SK-N-SH (cell line): Measurements from ENCODE around the gene JAZF1. TPM values are rescaled to one million over a fixed set of nuclear protein-coding genes. Genes with fewer than 3 reads are reported as not detected.

Experiments
- CTCF ChIA-PET: fragments of 300-600, 350-600 bp; formaldehyde crosslinking; extraction: SDS; loops from one replicate; lab custom pipeline; 2021; lab: Yijun Ruan, JAX
- POLR2A ChIA-PET: fragments of 350-600 bp; sonication (Branson Sonifier 250); formaldehyde crosslinking; extraction: SDS; loops from one replicate; lab custom pipeline; 2020; ENCODE audit warnings: antibody characterized with exemption, inconsistent platforms; lab: Yijun Ruan, JAX
- DNase-seq: peaks from one replicate; pipeline ENCODE4 v3.0.0; 2012
- H2AFZ ChIP-seq: fragments of 200-600 bp; sonication (generic); 2 replicates; pipeline ENCODE4 v1.8.1; 2016; ENCODE audit warnings: antibody characterized with exemption, mild to moderate bottlenecking, low read depth
- H3F3A ChIP-seq: fragments of 200-600 bp; sonication (generic); replicated peaks from 2 replicates; pipeline ENCODE3; 2016; ENCODE audit warnings: antibody characterized with exemption, mild to moderate bottlenecking; ENCODE audit not compliant: insufficient read depth
- H3K27ac ChIP-seq, 2 experiments: fragments of 200-500 bp in 1 of 2; fragments of 200-600 bp in 1 of 2; sonication (Bioruptor generic) in 1 of 2; sonication (generic), shearing (Covaris generic) in 1 of 2; 2 replicates each; pipeline versions ENCODE4 v1.5.1 to v1.6.1; 2014 to 2016; ENCODE audit warnings: low read depth in 2 of 2, inconsistent platforms in 1 of 2, low read length in 1 of 2, mild to moderate bottlenecking in 1 of 2, mixed read lengths in 1 of 2
- H3K27me3 ChIP-seq: fragments of 200-600 bp; sonication (generic), shearing (Covaris generic); 2 replicates; pipeline ENCODE4 v1.6.1; 2016; ENCODE audit warnings: mixed run types; ENCODE audit not compliant: insufficient read depth
- H3K36me3 ChIP-seq, 2 experiments: fragments of 200-500 bp in 1 of 2; fragments of 200-600 bp in 1 of 2; sonication (Bioruptor generic) in 1 of 2; sonication (generic) in 1 of 2; replicated peaks in 1 of 2; 2 replicates each; pipeline versions ENCODE3 to v1.5.1; 2014 to 2016; ENCODE audit warnings: low read length in 1 of 2, mild to moderate bottlenecking in 1 of 2; ENCODE audit not compliant: insufficient read depth in 2 of 2, control insufficient read depth in 1 of 2
- H3K4me1 ChIP-seq, 2 experiments: fragments of 200-500 bp in 1 of 2; fragments of 200-600 bp in 1 of 2; sonication (Bioruptor generic) in 1 of 2; sonication (generic), shearing (Covaris generic) in 1 of 2; 2 replicates each; pipeline versions ENCODE4 v1.5.1 to v1.6.1; 2014 to 2016; ENCODE audit warnings: low read depth in 1 of 2, low read length in 1 of 2, mixed run types in 1 of 2; ENCODE audit not compliant: insufficient read depth in 2 of 2, control insufficient read depth in 1 of 2
- H3K4me2 ChIP-seq: fragments of 200-600 bp; sonication (generic), shearing (Covaris generic); 2 replicates; pipeline ENCODE4 v1.6.1; 2017; ENCODE audit warnings: mixed run types
- H3K4me3 ChIP-seq, 2 experiments: fragments of 200-500 bp in 1 of 2; fragments of 200-600 bp in 1 of 2; sonication (Bioruptor generic) in 1 of 2; sonication (generic), shearing (Covaris generic) in 1 of 2; 2 replicates each; pipeline versions ENCODE4 v1.5.1 to v1.8.1; 2014 to 2016; ENCODE audit warnings: low read depth in 2 of 2, inconsistent platforms in 1 of 2, low read length in 1 of 2, mild to moderate bottlenecking in 1 of 2, mixed read lengths in 1 of 2, moderate library complexity in 1 of 2
- H3K79me2 ChIP-seq: fragments of 200-600 bp; sonication (generic); 2 replicates; pipeline ENCODE4 v1.8.1; 2017; ENCODE audit warnings: mild to moderate bottlenecking; ENCODE audit not compliant: insufficient read depth
- H3K9ac ChIP-seq: fragments of 200-600 bp; sonication (generic); 2 replicates; pipeline ENCODE4 v1.6.1; 2017; ENCODE audit warnings: mixed run types
- H3K9me2 ChIP-seq: fragments of 200-600 bp; sonication (generic); 2 replicates; pipeline ENCODE4 v1.6.1; 2017; ENCODE audit warnings: mixed run types
- H3K9me3 ChIP-seq: fragments of 200-600 bp; sonication (generic); 2 replicates; pipeline ENCODE4 v1.6.1; 2017; ENCODE audit warnings: mixed run types, mild to moderate bottlenecking, moderate library complexity
- H4K20me1 ChIP-seq: fragments of 200-600 bp; sonication (generic); 2 replicates; pipeline ENCODE4 v1.6.1; 2017; ENCODE audit warnings: mild to moderate bottlenecking, mixed run types; ENCODE audit not compliant: insufficient read depth
- CHD2 ChIP-seq: fragments of 150-350 bp; IDR thresholded peaks from 2 replicates; pipeline ENCODE4 v1.6.1; 2018; ENCODE audit warnings: low read length; ENCODE audit not compliant: partially characterized antibody
- CTCF ChIP-seq: fragments of 200-600 bp; sonication (generic); IDR thresholded peaks from 2 replicates; pipeline ENCODE4 v1.6.1; 2017; ENCODE audit warnings: antibody characterized with exemption, mild to moderate bottlenecking, moderate library complexity
- ELF1 ChIP-seq: IDR thresholded peaks from 2 replicates; pipeline ENCODE4 v1.4.0; 2012
- EP300 ChIP-seq, 2 experiments: IDR thresholded peaks; 2 replicates each; pipeline versions ENCODE4 v1.4.0 to v1.6.1; 2012; ENCODE audit warnings: borderline replicate concordance in 1 of 2, low read depth in 1 of 2, low read length in 1 of 2
- EZH2phosphoT487 ChIP-seq: fragments of 200-600 bp; sonication (generic); IDR thresholded peaks from 2 replicates; pipeline ENCODE4 v1.6.1; 2017; ENCODE audit warnings: low read depth, mixed run types, mild to moderate bottlenecking, antibody characterized with exemption, moderate library complexity, borderline replicate concordance
- FOSL2 ChIP-seq: IDR thresholded peaks from 2 replicates; pipeline ENCODE4 v1.4.0; 2012; ENCODE audit warnings: low read depth, mild to moderate bottlenecking, moderate library complexity, borderline replicate concordance
- FOXM1 ChIP-seq: IDR thresholded peaks from 2 replicates; pipeline ENCODE4 v1.4.0; 2012; ENCODE audit warnings: low read depth, mild to moderate bottlenecking
- GABPA ChIP-seq: IDR thresholded peaks from 2 replicates; pipeline ENCODE4 v1.4.0; 2012; ENCODE audit warnings: low read depth, mild to moderate bottlenecking
- GATA2 ChIP-seq: sonication (generic); formaldehyde crosslinking; IDR thresholded peaks from 2 replicates; pipeline ENCODE4 v1.5.0; 2020; ENCODE audit warnings: mild to moderate bottlenecking, missing genetic modification reagents
- MAX ChIP-seq: IDR thresholded peaks from 2 replicates; pipeline ENCODE4 v1.4.0; 2012; ENCODE audit warnings: low read depth
- NFIC ChIP-seq: IDR thresholded peaks from 2 replicates; pipeline ENCODE4 v1.4.0; 2012; ENCODE audit warnings: borderline replicate concordance
- NRF1 ChIP-seq: IDR thresholded peaks from 2 replicates; pipeline ENCODE4 v1.6.1; 2012; ENCODE audit warnings: low read depth, mild to moderate bottlenecking, low read length
- RAD21 ChIP-seq: IDR thresholded peaks from 2 replicates; pipeline ENCODE4 v1.6.1; 2012; ENCODE audit warnings: mild to moderate bottlenecking, low read length
- RCOR1 ChIP-seq: fragments of 150-350 bp; IDR thresholded peaks from 2 replicates; pipeline ENCODE4 v1.6.1; 2017; ENCODE audit warnings: antibody characterized with exemption, low read length
- RFX5 ChIP-seq: IDR thresholded peaks from 2 replicates; pipeline ENCODE4 v1.6.1; 2012; ENCODE audit warnings: mild to moderate bottlenecking, improper control_type of control experiment, low read length
- RXRA ChIP-seq: IDR thresholded peaks from 2 replicates; pipeline ENCODE4 v1.4.0; 2012; ENCODE audit warnings: low read depth, mild to moderate bottlenecking, borderline replicate concordance
- SMC3 ChIP-seq: IDR thresholded peaks from 2 replicates; pipeline ENCODE4 v1.6.1; 2012; ENCODE audit warnings: low read depth, low read length, improper control_type of control experiment
- TAF1 ChIP-seq: IDR thresholded peaks from 2 replicates; pipeline ENCODE4 v1.6.1; 2012; ENCODE audit warnings: low read depth, mild to moderate bottlenecking, low read length, moderate library complexity, borderline replicate concordance
- ZBTB33 ChIP-seq: IDR thresholded peaks from 2 replicates; pipeline ENCODE4 v1.4.0; 2012; ENCODE audit warnings: low read depth, borderline replicate concordance
- WGBS: methylation state at CpG from one replicate; pipeline ENCODE4 v1.1.6; 2017; ENCODE audit warnings: low lambda C conversion rate; 5-methylcytosine and 5-hydroxymethylcytosine counted together
- polyA plus RNA-seq, 3 experiments: library from polyadenylated mRNA; depleted of rRNA; stranded (reverse); fragments of >200 nt; gene quantifications; 2 replicates each; pipeline ENCODE4 v1.2.3, GENCODE V29; 2012
- TF ChIP-seq, protein P1 (sequence below): fragments of 150-350 bp; IDR thresholded peaks from 2 replicates; pipeline ENCODE4 v1.6.1; 2017; ENCODE audit warnings: antibody characterized with exemption, low read length, low read depth, borderline replicate concordance

Gene JAZF1
- polyA plus RNA-seq, 1 of the 3 experiments (the other 2 are of a cell fraction) = 1.7 TPM

DNA sequence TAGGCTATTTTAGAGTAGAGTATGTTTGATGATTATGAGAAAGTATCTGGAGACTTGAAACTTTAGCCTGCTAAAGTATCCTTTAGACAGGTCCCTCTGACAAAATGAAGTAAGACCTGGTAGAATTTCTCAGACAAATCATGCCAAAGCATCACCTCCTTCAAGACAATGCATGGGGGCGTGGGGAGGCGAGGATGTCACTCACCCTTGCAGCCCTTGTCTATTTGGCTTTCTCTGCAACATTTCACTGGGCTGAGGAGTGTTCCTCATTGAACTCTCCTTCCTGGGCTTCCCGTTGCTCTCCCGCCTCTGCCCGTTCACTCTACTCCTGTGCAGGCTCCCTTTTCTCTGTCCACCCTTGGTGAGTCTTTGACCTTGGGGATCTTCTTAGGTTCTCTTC is 98.5 kb downstream of the JAZF1 start:
- Histone ChIP-seq H3K27me3 (no peaks in the 10 kb centered on the region), H3K4me2 (no peak overlapping the region), H3K27ac (no peak overlapping the region), H3K4me1 (peaks cover 7 to 19% of the 10 kb centered on the region in 2 experiments; a peak in 3 of 4 replicates), H3K9me2 (no peaks in the 10 kb centered on the region), H3K79me2 (no peaks in the 10 kb centered on the region), H2AFZ (no peak overlapping the region), H3K9ac (no peak overlapping the region), H3K4me3 (no peak overlapping the region), H3K9me3 (no peaks in the 10 kb centered on the region), H3F3A (peaks cover 9% of the 10 kb centered on the region), H4K20me1 (no peaks in the 10 kb centered on the region), H3K36me3 (no peaks in the 10 kb centered on the region)
- ChIA-PET POLR2A (no interaction called here), CTCF (interaction anchor here (4.2 to 31.3 kb wide), 4 partner anchors 12 to 20 kb away, joined by 33 to 828 read pairs (median 345); no protein-coding TSS in a partner anchor)
- WGBS = 97% methylated on average over 5 of the region's 5 CpGs
- DNase-seq = no peak
- no peak for TF ChIP-seq ZBTB33
- no peak for TF ChIP-seq CHD2
- no peak for TF ChIP-seq GATA2 (CRISPR knock-in tag)
- TF ChIP-seq RXRA = no peak
- TF ChIP-seq RAD21 = no peak
- no peak for TF ChIP-seq FOXM1
- no peak for TF ChIP-seq GABPA
- TF ChIP-seq, protein P1, sequence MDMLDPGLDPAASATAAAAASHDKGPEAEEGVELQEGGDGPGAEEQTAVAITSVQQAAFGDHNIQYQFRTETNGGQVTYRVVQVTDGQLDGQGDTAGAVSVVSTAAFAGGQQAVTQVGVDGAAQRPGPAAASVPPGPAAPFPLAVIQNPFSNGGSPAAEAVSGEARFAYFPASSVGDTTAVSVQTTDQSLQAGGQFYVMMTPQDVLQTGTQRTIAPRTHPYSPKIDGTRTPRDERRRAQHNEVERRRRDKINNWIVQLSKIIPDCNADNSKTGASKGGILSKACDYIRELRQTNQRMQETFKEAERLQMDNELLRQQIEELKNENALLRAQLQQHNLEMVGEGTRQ = no peak
- TF ChIP-seq SMC3 = no peak
- TF ChIP-seq MAX = no peak
- no peak for TF ChIP-seq RCOR1
- no peak for TF ChIP-seq CTCF
- TF ChIP-seq NRF1 = no peak
- TF ChIP-seq RFX5 = no peak
- no peak for TF ChIP-seq FOSL2
- TF ChIP-seq NFIC = no peak
- no peak for TF ChIP-seq EP300 (IDR thresholded peaks at IDR 0.05; ENCODE audit: borderline replicate concordance in 1 of 2, low read depth in 1 of 2, low read length in 1 of 2)
- no peak for TF ChIP-seq EZH2phosphoT487
- no peak for TF ChIP-seq ELF1
- TF ChIP-seq TAF1 = no peak
